IMR-90 (cell line): ENCODE results near the gene ZFHX3.

ENCODE experiments used
- CEBPB ChIP-seq: IDR thresholded peaks from 2 replicates; pipeline ENCODE4 v1.6.1; 2012; ENCODE audit warnings: low read depth, low read length, improper control_type of control experiment
- CHD1 ChIP-seq: IDR thresholded peaks from 2 replicates; pipeline ENCODE4 v1.6.1; 2012; ENCODE audit warnings: low read depth, low read length, improper control_type of control experiment
- MAFK ChIP-seq: IDR thresholded peaks from 2 replicates; pipeline ENCODE4 v1.6.1; 2012; ENCODE audit warnings: low read depth, low read length, improper control_type of control experiment
- MAZ ChIP-seq: IDR thresholded peaks from 2 replicates; pipeline ENCODE4 v1.6.1; 2012; ENCODE audit warnings: low read depth, mild to moderate bottlenecking, low read length, improper control_type of control experiment, moderate library complexity, borderline replicate concordance
- MXI1 ChIP-seq: IDR thresholded peaks from 2 replicates; pipeline ENCODE4 v1.6.1; 2012; ENCODE audit warnings: low read depth, mild to moderate bottlenecking, low read length, moderate library complexity, borderline replicate concordance
- POLR2A ChIP-seq: IDR thresholded peaks from 2 replicates; pipeline ENCODE4 v1.6.1; 2012; ENCODE audit warnings: mild to moderate bottlenecking, low read depth, low read length
- TF ChIP-seq, protein P1 (sequence below): conservative IDR thresholded peaks from 2 replicates; pipeline ENCODE4 v1.5.1; 2012; ENCODE audit warnings: mild to moderate bottlenecking, low read depth, low read length, improper control_type of control experiment
- TF ChIP-seq, protein P2 (sequence below): fragments of 150-350 bp; IDR thresholded peaks from 2 replicates; pipeline ENCODE4 v1.6.1; 2017; ENCODE audit warnings: mild to moderate bottlenecking, antibody characterized with exemption, low read length, low read depth

DNA sequence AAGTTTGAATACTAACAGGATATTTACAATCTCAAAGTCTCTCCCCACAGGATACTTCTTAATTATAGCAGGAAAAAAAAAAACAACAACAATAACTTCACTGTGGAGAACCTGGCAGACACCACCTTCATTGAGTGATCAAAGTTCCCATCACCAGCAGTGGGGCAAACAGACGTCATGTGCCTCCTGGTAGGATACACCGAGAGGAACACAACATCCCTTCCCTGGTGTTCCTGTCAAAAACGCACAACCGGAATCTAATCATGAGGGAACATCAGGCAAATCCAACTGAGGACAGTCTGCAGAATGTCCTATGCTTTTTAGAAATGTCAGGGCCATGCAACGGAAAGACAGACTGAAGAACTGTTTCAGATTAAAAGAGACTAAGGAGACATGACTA lies 80.0 kb downstream of the ZFHX3 start:
- TF ChIP-seq POLR2A (no peak), CEBPB (no peak), MXI1 (no peak), MAFK (no peak), CHD1 (no peak), MAZ (no peak)
- TF ChIP-seq, protein P1, sequence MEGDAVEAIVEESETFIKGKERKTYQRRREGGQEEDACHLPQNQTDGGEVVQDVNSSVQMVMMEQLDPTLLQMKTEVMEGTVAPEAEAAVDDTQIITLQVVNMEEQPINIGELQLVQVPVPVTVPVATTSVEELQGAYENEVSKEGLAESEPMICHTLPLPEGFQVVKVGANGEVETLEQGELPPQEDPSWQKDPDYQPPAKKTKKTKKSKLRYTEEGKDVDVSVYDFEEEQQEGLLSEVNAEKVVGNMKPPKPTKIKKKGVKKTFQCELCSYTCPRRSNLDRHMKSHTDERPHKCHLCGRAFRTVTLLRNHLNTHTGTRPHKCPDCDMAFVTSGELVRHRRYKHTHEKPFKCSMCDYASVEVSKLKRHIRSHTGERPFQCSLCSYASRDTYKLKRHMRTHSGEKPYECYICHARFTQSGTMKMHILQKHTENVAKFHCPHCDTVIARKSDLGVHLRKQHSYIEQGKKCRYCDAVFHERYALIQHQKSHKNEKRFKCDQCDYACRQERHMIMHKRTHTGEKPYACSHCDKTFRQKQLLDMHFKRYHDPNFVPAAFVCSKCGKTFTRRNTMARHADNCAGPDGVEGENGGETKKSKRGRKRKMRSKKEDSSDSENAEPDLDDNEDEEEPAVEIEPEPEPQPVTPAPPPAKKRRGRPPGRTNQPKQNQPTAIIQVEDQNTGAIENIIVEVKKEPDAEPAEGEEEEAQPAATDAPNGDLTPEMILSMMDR: no peak
- TF ChIP-seq, protein P2, sequence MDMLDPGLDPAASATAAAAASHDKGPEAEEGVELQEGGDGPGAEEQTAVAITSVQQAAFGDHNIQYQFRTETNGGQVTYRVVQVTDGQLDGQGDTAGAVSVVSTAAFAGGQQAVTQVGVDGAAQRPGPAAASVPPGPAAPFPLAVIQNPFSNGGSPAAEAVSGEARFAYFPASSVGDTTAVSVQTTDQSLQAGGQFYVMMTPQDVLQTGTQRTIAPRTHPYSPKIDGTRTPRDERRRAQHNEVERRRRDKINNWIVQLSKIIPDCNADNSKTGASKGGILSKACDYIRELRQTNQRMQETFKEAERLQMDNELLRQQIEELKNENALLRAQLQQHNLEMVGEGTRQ: no peak
